ENCODE data around the gene PIKFYVE.
"Not testable (repeated sequence)": the region's sequence is repeated elsewhere in the genome, so short reads cannot be mapped to it uniquely, and the experiment has no call there.

Gene PIKFYVE

DNA sequence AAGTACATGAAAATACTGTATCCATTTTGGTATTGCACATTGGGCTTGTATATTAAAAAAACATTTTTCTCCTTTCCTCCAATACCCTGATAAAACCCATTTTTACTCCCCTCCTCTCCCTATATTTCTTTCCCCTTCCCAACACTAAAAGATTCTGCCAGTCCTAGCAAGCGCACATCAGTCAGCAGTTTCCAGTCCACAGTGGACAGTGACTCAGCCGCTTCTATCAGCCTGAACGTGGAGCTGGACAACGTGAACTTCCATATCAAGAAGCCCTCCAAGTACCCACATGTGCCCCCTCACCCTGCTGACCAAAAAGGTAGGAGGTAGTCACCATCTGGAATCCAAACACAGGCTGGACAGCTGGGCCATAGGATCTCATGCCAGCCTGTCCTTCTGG lies 38.6 kb downstream of the PIKFYVE start:
- no peak for DNase-seq (ENCODE audit: low spot score)

GRCh38 chr2:208306291-208306690 lies 40.2 kb downstream of the PIKFYVE start:
- DNase-seq (ENCODE audit: low spot score), result peak; percentile 4

GRCh38 chr2:208311321-208311720 lies 45.3 kb downstream of the PIKFYVE start:
- DNase-seq (ENCODE audit: low spot score), result no peak

DNA sequence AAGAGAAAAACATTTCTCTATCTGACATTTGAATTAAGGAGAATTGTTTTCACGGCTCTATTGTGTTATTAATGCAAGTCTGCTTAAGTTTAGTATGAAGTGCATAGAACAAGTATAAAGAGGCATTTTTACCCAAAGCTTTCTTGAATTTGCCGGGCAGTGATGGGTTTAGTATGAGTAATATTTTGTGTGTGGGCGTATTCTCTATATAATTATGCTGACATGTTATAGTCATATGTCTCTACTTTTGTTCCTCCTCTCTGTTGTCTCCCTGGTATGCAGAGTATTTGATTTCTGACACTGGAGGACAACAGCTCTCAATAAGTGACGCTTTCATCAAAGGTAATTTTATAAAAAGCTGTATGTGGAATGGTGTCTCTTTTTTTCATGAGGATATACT lies 45.9 kb downstream of the PIKFYVE start:
- DNase-seq (ENCODE audit: low spot score), result peak; percentile 2

DNA sequence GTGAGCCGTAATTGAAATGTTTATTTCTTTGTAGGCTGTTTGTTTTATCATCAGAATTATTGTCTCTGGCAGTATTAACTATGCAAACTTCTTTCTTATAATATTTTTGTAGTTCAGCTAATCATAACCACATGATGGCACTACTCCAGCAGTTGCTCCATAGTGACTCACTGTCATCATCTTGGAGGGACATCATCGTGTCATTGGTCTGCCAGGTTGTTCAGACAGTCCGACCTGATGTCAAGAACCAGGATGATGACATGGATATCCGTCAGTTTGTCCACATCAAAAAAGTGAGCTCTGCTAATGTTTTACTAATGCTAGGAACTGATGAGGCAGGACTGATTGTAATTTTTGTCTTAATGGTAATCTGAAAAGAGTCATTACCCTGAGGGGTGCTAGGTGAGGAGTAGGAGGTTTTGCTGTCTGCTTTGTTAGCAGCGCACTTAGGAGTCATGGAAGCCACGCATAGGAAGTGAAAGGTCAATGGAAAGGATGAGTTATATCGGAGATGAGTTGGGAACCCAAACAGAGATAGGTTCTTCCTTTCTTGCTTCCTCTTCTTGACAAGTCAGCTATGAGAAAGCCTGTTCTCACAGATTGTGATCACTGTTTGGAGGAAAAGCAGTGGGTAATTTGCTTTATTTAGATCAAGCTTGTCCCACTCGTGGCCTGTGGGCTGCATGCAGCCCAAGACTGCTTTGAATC lies 49.2 kb downstream of the PIKFYVE start:
- DNase-seq (ENCODE audit: low spot score), result peak; percentile 1

DNA sequence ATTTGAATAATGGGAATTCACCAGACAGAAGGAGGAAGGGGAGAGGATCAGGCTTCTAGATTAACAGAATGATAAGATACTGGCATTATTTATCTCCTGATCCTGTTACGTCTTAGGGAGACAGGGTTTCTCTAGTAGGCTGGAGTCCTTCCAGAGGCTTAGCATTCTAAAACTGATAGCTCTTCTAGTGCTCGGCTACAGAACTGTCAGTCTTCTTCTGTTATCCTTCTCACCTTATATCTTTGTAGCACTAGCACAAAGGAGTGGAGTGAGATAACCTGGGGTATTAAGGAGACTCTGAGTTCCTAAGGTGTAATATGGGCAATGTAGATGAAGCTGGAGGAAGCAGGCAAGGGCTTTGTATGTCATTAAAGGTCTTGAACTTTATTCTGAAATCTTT lies 52.1 kb downstream of the PIKFYVE start:
- DNase-seq (ENCODE audit: low spot score), result no peak

DNA sequence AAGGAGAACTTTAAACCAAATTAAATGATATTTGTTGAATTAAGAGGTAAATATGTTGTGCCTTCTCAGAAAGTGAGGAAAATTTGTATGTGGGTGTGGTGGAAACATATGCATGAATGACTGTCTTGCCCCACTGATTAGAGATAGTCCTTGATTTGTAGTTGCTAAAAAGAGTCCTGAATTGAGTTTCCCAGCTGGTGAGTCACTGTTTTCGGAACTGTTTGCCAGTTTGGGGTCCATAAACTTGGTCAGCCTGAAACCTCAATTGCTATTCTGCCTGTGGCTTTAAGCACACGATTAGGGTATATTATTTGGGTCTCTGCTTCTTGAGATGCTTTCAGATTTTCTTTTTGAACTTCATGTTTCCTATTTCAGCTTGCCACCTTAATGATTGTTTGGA lies 53.3 kb downstream of the PIKFYVE start:
- DNase-seq (ENCODE audit: low spot score), result no peak

DNA sequence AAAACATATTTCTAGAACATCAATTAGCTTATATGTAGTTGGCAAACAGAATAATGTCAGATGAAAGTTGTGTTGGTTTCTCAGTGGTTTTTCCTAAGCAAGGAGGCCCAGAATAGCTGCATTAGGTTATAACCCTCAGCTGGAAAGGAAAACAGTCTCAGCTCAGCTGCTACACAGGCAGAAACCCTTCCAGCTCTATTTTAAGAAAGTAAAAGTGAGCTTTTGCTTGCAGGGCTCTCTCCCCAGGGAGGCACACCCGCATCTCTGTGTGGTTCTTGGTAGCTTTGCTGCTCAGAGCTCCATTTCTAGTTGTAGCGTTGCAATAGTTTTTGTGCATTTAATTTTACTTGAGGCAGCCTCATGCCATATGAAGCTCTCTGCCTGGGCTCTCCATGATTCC lies 54.6 kb downstream of the PIKFYVE start:
- DNase-seq (ENCODE audit: low spot score), result peak; percentile 26

DNA sequence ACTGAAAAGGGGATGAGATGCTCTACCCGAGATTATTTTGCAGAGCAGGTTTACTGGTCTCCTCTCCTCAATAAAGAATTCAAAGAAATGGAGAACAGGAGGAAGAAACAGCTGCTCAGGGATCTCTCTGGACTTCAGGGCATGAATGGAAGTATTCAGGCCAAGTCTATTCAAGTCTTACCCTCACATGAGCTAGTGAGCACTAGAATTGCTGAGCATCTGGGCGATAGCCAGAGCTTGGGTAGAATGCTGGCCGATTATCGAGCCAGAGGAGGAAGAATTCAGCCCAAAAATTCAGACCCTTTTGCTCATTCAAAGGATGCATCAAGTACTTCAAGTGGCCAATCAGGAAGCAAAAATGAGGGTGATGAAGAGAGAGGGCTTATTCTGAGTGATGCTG lies 60.0 kb downstream of the PIKFYVE start:
- DNase-seq (ENCODE audit: low spot score), result no peak

GRCh38 chr2:208329485-208329884 lies 63.4 kb downstream of the PIKFYVE start:
- no peak for DNase-seq (ENCODE audit: low spot score)

GRCh38 chr2:208334230-208334629 lies 68.2 kb downstream of the PIKFYVE start:
- no peak for DNase-seq (ENCODE audit: low spot score)

DNA sequence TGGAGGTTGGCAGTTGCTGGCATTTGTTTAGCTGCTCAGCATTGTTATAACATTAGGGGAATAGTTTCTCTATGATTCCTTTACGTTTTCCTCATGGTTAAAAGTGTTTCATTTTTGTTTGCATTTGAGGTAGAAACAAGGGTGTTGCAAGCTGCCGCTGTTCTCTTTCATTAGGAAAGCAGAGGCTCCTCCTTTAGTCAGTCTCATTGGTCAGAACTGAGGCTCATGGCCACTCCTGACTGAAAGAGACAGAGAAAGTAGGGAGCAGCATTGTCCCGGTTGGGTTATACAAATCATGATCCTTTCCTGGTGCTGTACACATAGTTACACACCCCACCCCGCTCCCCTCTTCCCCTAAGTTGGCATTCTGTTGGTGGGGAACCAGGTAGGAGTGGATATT lies 80.7 kb downstream of the PIKFYVE start:
- no peak for DNase-seq (ENCODE audit: low spot score)

GRCh38 chr2:208350610-208351009 lies 84.6 kb downstream of the PIKFYVE start:
- no peak for DNase-seq (ENCODE audit: low spot score)

DNA sequence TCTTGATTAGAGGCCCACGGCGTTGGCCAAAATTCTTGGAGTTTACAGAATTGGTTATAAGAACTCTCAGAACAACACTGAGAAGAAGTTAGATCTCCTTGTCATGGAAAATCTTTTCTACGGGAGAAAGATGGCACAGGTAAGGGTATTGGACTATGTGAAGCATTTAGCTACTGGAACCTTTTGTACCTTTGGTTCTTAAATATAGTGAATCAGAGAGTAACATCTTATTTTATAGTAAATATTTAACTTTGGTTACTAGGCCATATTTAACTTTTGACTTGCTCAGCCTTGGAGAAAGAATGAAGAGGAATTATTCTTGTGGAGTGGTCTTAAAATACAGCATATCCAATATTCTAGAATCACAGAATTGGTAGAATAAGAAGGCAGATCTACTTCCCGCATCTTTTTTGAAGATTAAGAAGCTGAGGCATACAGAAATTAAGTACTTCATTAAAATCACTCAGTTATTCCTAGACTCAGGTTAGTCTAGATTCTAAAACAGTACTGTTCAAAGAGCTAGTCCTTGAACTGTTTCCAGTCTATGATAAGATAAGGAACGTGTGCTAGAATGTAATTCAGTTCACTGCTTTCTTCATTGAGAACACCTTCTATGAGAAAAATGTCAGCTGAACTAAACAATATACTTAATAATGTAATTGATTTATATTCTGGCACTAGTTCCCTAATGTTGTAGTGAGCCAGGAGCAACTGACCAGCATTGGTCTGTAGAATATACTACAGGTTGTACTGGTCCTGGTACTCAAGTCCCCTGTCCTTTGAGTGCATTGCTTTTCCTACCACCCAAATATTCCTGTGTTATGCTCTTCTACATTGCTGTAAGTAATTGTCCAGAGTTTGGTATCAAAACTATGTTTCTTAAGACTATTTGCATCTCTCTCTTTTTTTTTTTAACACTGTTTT lies 86.9 kb downstream of the PIKFYVE start:
- DNase-seq (ENCODE audit: low spot score), result no peak

DNA sequence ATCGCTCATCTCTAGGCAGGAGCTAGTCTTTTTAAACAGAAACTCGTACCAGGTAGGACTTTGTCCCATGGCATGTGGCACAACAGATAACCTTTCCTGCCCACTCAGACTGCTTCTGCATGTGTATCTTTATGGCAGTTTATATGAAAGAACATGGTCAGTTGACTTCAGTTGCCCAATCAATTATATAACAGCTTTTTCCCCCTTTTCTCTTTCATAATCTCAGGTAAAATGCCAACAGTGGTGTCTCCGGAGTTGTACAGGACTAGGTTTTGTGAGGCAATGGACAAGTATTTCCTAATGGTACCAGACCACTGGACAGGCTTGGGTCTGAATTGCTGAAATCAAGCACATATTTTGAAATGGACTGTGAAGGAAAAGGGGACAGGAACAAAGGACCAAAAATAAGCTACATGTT lies 88.9 kb downstream of the PIKFYVE start:
- DNase-seq (ENCODE audit: low spot score), result no peak

DNA sequence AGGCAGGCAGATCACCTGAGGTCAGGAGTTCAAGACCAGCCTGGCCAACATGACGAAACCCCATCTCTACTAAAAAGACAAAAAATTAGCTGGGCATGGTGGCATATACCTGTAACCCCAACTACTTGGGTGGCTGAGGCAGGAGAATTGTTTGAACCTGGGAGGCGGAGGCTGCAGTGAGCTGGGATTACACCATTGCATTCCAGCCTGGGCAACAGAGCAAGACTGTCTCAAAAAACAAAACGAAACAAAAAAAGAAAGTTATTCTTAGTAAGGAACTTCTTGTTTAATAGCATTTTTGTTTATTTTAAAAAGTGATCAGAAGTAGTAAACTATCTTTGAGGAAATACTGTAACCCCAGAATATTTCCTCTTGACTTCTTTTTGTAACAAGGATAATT lies 90.4 kb downstream of the PIKFYVE start:
- not testable (repeated sequence) for DNase-seq (ENCODE audit: low spot score)

- no peak for DNase-seq (ENCODE audit: low spot score)
Measured at GRCh38 chr2:208356846-208357574, 91.0 kb downstream of the PIKFYVE start.

DNA sequence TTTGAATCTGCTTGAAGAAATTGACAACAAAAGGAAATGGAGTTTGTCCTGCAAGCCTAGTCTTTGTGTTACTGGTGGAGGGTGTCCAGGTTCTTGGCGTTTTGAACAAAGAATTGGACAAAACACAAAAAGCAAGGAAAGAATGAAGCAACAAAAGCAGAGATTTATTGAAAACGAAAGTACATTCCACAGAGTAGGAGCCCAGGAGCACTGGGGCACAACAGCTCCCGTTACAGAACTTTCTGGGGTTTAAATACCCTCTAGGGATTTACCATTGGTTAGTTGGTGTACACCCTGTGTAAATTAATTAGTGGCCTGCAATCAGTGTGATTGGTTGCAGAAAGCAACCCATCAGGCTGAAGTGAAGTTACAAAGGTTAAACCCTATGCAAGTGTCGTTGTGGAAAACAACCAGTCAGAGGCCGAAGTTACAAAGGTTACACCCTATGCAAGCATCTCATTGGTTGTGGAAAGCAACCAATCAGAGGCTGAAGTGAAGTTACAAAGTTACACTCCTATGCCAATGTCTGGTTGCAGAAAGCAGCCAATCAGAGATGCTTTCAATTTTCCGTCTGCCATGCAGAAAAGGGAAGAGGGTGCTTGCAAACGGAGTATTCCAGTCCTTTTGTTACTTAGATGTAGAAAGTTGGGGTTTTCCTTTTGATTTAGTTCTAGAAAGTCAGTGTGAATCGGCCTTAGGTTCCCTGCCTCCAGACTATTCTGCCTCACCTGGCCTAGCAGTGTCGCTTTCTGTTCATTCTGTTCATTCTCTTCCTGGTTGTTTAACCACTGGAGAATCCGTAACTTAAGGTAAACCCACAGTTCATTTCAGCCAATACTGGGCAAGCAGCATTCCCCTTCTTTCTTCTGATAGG lies 92.9 kb downstream of the PIKFYVE start:
- DNase-seq (ENCODE audit: low spot score), result no peak

- DNase-seq (ENCODE audit: low spot score), result no peak
Measured at GRCh38 chr2:208359632-208359986, 93.6 kb downstream of the PIKFYVE start.

DNA sequence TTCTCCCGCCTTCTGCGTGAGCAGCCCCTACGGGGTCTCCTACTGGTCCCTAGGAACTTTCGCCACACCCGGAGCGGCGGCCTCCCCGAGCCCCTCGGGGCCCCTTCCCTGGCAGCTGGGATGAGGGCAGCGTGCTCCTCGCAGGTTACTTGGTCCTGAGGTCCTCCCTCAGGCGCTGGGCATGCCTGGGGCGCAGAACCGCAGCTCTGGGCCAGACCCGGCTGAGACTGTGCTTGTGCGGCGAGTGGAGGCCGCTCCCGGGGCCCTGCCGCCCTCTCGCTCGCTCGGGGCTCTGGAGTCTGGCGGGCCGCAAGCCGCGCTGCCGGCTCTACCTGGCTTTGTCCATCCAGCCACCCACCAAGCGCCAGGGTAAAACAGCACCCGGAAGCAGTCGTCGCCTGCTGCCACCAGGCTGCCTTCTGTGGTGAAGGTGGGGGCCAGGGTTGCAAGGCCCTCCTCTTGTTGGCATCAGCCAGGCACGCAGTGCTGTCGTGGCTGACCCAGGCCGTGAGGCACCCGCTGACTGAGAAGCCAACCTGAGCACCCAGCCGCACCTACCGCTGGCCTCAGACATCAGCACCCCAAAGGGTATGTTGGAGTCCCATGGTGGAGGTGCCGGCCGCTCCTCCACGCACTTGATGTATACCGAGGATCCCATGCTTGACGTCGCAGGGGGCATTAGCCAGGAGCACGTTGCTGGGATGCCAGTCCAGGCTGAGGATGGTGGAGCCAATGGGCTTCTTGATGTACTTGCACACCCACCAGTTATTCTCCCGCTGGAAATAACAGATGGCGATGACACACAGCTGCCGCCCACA lies 94.4 kb downstream of the PIKFYVE start:
- no peak for DNase-seq (ENCODE audit: low spot score)

- DNase-seq (ENCODE audit: low spot score), result no peak
Measured at GRCh38 chr2:208361077-208361441, 95.0 kb downstream of the PIKFYVE start.
